ENCODE data around the gene WDR86.

DNA sequence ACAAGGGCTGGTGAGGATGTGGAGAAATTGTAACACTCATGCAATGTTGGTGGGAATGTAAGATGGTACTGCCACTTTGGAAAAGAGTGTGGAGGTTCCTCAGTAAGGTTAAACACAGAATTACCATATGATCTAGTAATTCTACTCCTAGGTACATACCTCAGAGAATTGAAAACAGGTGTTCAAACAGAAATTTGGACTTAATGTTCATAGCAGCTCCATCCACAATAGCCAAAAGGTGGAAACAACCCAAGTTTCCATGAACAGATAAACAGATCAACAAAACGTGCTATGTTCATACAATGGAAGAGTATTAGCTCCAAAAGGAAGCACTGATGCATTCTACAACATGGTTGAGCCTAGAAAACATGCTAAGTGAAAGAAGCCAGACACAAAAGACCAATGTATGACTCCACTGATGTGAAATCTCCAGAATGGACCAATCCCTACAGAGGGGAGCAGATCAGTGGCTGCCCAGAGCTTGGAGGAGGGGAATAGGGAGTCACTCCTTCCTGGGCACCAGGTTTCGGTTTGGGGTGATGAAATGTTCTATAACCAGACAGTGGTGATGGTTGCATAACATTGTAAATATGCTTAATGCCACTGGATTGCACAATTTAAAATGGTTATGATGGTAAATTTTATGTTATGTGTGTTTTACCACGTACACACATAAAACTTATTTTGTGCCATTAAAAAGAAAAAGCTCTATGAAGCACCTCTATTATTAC lies 5.7 kb upstream of the WDR86 start:
- no peak for TF ChIP-seq CTCF (IDR thresholded peaks at IDR 0.05; ENCODE audit: insufficient read depth, low read length)
- peak; percentile 21; the same call in 1 of the 2 replicates for TF ChIP-seq POLR2AphosphoS5 (IDR thresholded peaks at IDR 0.05; ENCODE audit: low read depth)
- no peak for TF ChIP-seq GABPA (IDR thresholded peaks at IDR 0.05; ENCODE audit: low read depth)

Measured in HL-60 (cell line).